ENCODE data around the gene TMEM106A.

DNA sequence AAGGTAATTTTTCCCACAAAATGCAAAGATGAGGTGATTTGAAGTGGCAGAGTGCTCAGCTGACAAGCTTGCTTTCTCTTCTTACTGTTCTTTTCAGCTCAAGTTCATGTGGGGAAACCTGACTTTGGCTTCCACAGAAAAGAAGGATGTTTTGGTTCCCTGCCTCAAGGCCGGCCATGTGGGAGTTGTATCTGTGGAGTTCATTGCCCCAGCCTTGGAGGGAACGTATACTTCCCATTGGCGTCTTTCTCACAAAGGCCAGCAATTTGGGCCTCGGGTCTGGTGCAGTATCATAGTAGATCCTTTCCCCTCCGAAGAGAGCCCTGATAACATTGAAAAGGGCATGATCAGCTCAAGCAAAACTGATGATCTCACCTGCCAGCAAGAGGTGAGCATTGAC lies 18.4 kb upstream of the TMEM106A start:
- TF ChIP-seq ZNF232 (CRISPR knock-in tag; IDR thresholded peaks at IDR 0.05) (no peak), EP300 (IDR thresholded peaks at IDR 0.05; ENCODE audit: low read length) (no peak), KLF10 (CRISPR knock-in tag; IDR thresholded peaks at IDR 0.05) (no peak)
- TF ChIP-seq, protein P1, sequence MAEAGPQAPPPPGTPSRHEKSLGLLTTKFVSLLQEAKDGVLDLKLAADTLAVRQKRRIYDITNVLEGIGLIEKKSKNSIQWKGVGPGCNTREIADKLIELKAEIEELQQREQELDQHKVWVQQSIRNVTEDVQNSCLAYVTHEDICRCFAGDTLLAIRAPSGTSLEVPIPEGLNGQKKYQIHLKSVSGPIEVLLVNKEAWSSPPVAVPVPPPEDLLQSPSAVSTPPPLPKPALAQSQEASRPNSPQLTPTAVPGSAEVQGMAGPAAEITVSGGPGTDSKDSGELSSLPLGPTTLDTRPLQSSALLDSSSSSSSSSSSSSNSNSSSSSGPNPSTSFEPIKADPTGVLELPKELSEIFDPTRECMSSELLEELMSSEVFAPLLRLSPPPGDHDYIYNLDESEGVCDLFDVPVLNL (CRISPR knock-in tag; IDR thresholded peaks at IDR 0.05; ENCODE audit: low read depth): no peak
- TF ChIP-seq, protein P2, sequence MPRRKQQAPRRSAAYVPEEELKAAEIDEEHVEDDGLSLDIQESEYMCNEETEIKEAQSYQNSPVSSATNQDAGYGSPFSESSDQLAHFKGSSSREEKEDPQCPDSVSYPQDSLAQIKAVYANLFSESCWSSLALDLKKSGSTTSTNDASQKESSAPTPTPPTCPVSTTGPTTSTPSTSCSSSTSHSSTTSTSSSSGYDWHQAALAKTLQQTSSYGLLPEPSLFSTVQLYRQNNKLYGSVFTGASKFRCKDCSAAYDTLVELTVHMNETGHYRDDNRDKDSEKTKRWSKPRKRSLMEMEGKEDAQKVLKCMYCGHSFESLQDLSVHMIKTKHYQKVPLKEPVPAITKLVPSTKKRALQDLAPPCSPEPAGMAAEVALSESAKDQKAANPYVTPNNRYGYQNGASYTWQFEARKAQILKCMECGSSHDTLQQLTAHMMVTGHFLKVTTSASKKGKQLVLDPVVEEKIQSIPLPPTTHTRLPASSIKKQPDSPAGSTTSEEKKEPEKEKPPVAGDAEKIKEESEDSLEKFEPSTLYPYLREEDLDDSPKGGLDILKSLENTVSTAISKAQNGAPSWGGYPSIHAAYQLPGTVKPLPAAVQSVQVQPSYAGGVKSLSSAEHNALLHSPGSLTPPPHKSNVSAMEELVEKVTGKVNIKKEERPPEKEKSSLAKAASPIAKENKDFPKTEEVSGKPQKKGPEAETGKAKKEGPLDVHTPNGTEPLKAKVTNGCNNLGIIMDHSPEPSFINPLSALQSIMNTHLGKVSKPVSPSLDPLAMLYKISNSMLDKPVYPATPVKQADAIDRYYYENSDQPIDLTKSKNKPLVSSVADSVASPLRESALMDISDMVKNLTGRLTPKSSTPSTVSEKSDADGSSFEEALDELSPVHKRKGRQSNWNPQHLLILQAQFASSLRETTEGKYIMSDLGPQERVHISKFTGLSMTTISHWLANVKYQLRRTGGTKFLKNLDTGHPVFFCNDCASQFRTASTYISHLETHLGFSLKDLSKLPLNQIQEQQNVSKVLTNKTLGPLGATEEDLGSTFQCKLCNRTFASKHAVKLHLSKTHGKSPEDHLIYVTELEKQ (CRISPR knock-in tag; IDR thresholded peaks at IDR 0.05): no peak
- TF ChIP-seq, protein P3, sequence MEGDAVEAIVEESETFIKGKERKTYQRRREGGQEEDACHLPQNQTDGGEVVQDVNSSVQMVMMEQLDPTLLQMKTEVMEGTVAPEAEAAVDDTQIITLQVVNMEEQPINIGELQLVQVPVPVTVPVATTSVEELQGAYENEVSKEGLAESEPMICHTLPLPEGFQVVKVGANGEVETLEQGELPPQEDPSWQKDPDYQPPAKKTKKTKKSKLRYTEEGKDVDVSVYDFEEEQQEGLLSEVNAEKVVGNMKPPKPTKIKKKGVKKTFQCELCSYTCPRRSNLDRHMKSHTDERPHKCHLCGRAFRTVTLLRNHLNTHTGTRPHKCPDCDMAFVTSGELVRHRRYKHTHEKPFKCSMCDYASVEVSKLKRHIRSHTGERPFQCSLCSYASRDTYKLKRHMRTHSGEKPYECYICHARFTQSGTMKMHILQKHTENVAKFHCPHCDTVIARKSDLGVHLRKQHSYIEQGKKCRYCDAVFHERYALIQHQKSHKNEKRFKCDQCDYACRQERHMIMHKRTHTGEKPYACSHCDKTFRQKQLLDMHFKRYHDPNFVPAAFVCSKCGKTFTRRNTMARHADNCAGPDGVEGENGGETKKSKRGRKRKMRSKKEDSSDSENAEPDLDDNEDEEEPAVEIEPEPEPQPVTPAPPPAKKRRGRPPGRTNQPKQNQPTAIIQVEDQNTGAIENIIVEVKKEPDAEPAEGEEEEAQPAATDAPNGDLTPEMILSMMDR (IDR thresholded peaks at IDR 0.05 in 2 of 3, conservative IDR thresholded peaks at IDR 0.05 in 1 of 3; ENCODE audit: insufficient read depth in 2 of 3, low read depth in 1 of 3, low read length in 3 of 3): no peak

All from K562 (cell line).